OCI-LY7 (cell line): ENCODE data around the gene VAPB. TPM values are rescaled to one million over a fixed set of nuclear protein-coding genes. Genes with fewer than 3 reads are reported as not detected.

Experiments
- BruUV-seq: library from RNA; stranded (reverse); fragments of 400-500 nt; replicated peaks from 2 replicates; lab custom pipeline; 2021; lab: Mats Ljungman, UMichigan
- CTCF ChIA-PET: fragments of 300-600 bp; sonication (Branson Sonifier 250); formaldehyde crosslinking; loops from one replicate; lab custom pipeline; 2022; ENCODE audit warnings: antibody characterized with exemption; ENCODE audit not compliant: unreplicated experiment; lab: Charles Lee
- POLR2A ChIA-PET: fragments of 300-600 bp; sonication (Branson Sonifier 250); formaldehyde crosslinking; loops from one replicate; lab custom pipeline; 2022; ENCODE audit warnings: antibody characterized with exemption; lab: Charles Lee
- DNase-seq: peaks from one replicate; pipeline ENCODE4 v3.0.0-alpha.2; 2015; ENCODE audit warnings: low spot score
- H2AFZ ChIP-seq: fragments of 200-600 bp; sonication (generic), shearing (Covaris generic); 2 replicates; pipeline ENCODE4 v1.6.1; 2014; ENCODE audit warnings: mild to moderate bottlenecking, antibody characterized with exemption, low read length, moderate library complexity
- H3K27ac ChIP-seq: fragments of 200-600 bp; sonication (generic); 2 replicates; pipeline ENCODE4 v1.5.1; 2014; ENCODE audit warnings: mixed run types, low read depth, mild to moderate bottlenecking, moderate library complexity, low read length, inconsistent platforms; ENCODE audit not compliant: poor library complexity, severe bottlenecking
- H3K36me3 ChIP-seq: fragments of 200-600 bp; sonication (generic); 2 replicates; pipeline ENCODE4 v1.6.1; 2014; ENCODE audit warnings: mild to moderate bottlenecking, antibody characterized with exemption, low read length, moderate library complexity, mixed read lengths; ENCODE audit not compliant: insufficient read depth
- H3K4me1 ChIP-seq: fragments of 200-600 bp; sonication (generic); 2 replicates; pipeline ENCODE4 v1.5.1; 2014; ENCODE audit warnings: mild to moderate bottlenecking, low read length; ENCODE audit not compliant: insufficient read depth, poor library complexity, severe bottlenecking
- H3K4me2 ChIP-seq: fragments of 200-600 bp; sonication (generic); 2 replicates; pipeline ENCODE4 v1.6.1; 2014; ENCODE audit warnings: mild to moderate bottlenecking, low read length
- H3K4me3 ChIP-seq: fragments of 200-600 bp; sonication (generic); 2 replicates; pipeline ENCODE4 v1.5.1; 2014; ENCODE audit warnings: mild to moderate bottlenecking, low read depth, low read length; ENCODE audit not compliant: poor library complexity, severe bottlenecking
- H3K79me2 ChIP-seq: fragments of 200-600 bp; sonication (generic); 2 replicates; pipeline ENCODE4 v1.6.1; 2016; ENCODE audit warnings: low read depth, mild to moderate bottlenecking, low read length, moderate library complexity, mixed read lengths; ENCODE audit not compliant: insufficient read depth
- H3K9me2 ChIP-seq: fragments of 200-600 bp; sonication (generic); 2 replicates; pipeline ENCODE4 v1.6.1; 2016; ENCODE audit warnings: mild to moderate bottlenecking, low read length, mixed read lengths; ENCODE audit not compliant: insufficient read depth
- H3K9me3 ChIP-seq: fragments of 200-600 bp; sonication (generic); 2 replicates; pipeline ENCODE4 v1.6.1; 2014; ENCODE audit warnings: mild to moderate bottlenecking, mixed run types, low read length, mixed read lengths
- H4K20me1 ChIP-seq: fragments of 200-600 bp; sonication (generic); 2 replicates; pipeline ENCODE4 v1.6.1; 2014; ENCODE audit warnings: mild to moderate bottlenecking, antibody characterized with exemption, low read length, moderate library complexity, mixed read lengths; ENCODE audit not compliant: insufficient read depth
- CTCF ChIP-seq: fragments of 200-600 bp; sonication (generic); conservative IDR thresholded peaks from 2 replicates; pipeline ENCODE4 v1.5.1; 2014; ENCODE audit warnings: mild to moderate bottlenecking, antibody characterized with exemption, low read length, moderate library complexity, mixed read lengths
- EZH2phosphoT487 ChIP-seq: fragments of 200-600 bp; sonication (generic); IDR thresholded peaks from 2 replicates; pipeline ENCODE4 v1.6.1; 2018; ENCODE audit warnings: low read depth, borderline replicate concordance, mild to moderate bottlenecking, mixed run types, antibody characterized with exemption, low read length, moderate library complexity, mixed read lengths
- intact Hi-C: fragments of 100-400 bp; cut with micrococcal nuclease; formaldehyde crosslinking; loops from one replicate; pipeline ENCODE4 v1.10.0; 2022; ENCODE audit not compliant: unreplicated experiment
- total RNA-seq, 2 experiments: library from RNA; depleted of rRNA in 1 of 2; stranded (reverse); fragments of >200 nt in 1 of 2; shearing (Covaris generic) in 1 of 2; gene quantifications; 2 replicates each; pipeline ENCODE4 v1.2.3, GENCODE V29; 2014 to 2022

VAPB gene
- total RNA-seq, 2 experiments from 2014 or later = 13.3 to 43.2 TPM

GRCh38 chr20:58405504-58406291 lies 16.7 kb downstream of the VAPB start:
- Histone ChIP-seq H3K79me2 (peaks cover 99% of the 10 kb centered on the region), H3K9me2 (no peaks in the 10 kb centered on the region), H3K27ac (no peak overlapping the region), H3K4me2 (peak overlapping the region; percentile 14), H2AFZ (no peak overlapping the region), H3K4me3 (no peak overlapping the region), H3K36me3 (peaks cover 13% of the 10 kb centered on the region), H3K4me1 (peaks cover 58% of the 10 kb centered on the region), H3K9me3 (no peaks in the 10 kb centered on the region; the same call in 1 of the 2 replicates), H4K20me1 (peaks cover 45% of the 10 kb centered on the region)
- POLR2A ChIA-PET = interaction anchor here (0.6 to 1.2 kb wide), 3 partner anchors 9 to 46 kb away, joined by 3 to 4 read pairs (median 3); partner anchors contain the start of gene VAPB
- no TSS peak for BruUV-seq
- CTCF ChIA-PET = no interaction called here
- TF ChIP-seq EZH2phosphoT487 (no peak), CTCF (no peak)
- intact Hi-C loops = no loop called here
- DNase-seq = no peak

DNA sequence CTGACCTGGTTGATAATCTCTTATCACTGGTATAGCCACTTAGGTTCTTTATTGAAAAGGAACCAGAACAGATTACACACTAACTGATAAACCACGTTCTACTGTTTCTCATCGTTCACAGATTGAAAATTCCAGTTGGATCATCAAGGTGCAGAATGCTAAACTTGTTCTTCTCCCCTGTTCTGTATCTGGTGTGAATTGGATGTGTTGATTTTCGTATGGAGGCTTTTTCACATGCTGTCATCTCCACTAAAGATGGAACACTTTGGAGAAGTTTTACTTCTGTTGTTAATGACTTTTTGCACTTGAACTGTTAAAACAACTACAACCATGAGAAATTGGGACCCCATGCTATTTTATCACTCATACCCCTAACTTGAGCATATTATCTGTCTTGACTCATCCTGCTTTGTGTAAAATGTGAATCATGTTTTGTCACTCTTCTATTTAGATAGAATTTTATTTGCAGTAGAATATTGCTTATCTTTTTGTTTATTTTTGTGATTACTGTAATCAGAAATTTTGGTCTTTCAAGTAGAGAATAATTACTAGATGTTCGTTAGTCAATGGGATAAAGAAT lies 17.5 kb downstream of the VAPB start:
- Histone ChIP-seq H2AFZ (no peak overlapping the region), H4K20me1 (peaks cover 41% of the 10 kb centered on the region), H3K79me2 (peaks cover 99% of the 10 kb centered on the region), H3K9me3 (peaks cover 4% of the 10 kb centered on the region; the same call in 1 of the 2 replicates), H3K27ac (no peak overlapping the region), H3K4me1 (peaks cover 56% of the 10 kb centered on the region), H3K4me3 (no peak overlapping the region), H3K9me2 (no peaks in the 10 kb centered on the region), H3K36me3 (peaks cover 17% of the 10 kb centered on the region), H3K4me2 (peak overlapping the region; percentile 14; the same call in 1 of the 2 replicates)
- DNase-seq = no peak
- no peak for TF ChIP-seq EZH2phosphoT487
- no peak for TF ChIP-seq CTCF
- ChIA-PET CTCF (no interaction called here), POLR2A (interaction anchor here (0.7 to 1.9 kb wide), 3 partner anchors 8 to 15 kb away, joined by 3 to 5 read pairs (median 3); no protein-coding TSS in a partner anchor)
- no TSS peak for BruUV-seq
- intact Hi-C loops = no loop called here
